IMR-90 (cell line): ENCODE measurements around the gene ASTL. TPM values are rescaled to one million over a fixed set of nuclear protein-coding genes. Genes with fewer than 3 reads are reported as not detected.

Source experiments
- POLR2A ChIP-seq: IDR thresholded peaks from 2 replicates; pipeline ENCODE4 v1.6.1; 2012; ENCODE audit warnings: mild to moderate bottlenecking, low read depth, low read length
- RAD21 ChIP-seq: IDR thresholded peaks from 2 replicates; pipeline ENCODE4 v1.6.1; 2012; ENCODE audit warnings: low read length, improper control_type of control experiment
- polyA plus RNA-seq, 3 experiments: library from polyadenylated mRNA; depleted of rRNA; stranded (reverse); fragments of >200 nt; gene quantifications; 2 replicates each; pipeline ENCODE4 v1.2.3, GENCODE V29; 2012; ENCODE audit warnings: low replicate concordance in 1 of 3
- total RNA-seq: library from RNA; depleted of rRNA; stranded (reverse); fragments of >200 nt; gene quantifications from 2 replicates; pipeline ENCODE4 v1.2.3, GENCODE V29; 2012
- TF ChIP-seq, protein P1 (sequence below): conservative IDR thresholded peaks from 2 replicates; pipeline ENCODE4 v1.5.1; 2012; ENCODE audit warnings: mild to moderate bottlenecking, low read depth, low read length, improper control_type of control experiment

The ASTL gene
- total and polyA plus RNA-seq, 2 of the 4 experiments (the other 2 are of a cell fraction), result not detected

DNA sequence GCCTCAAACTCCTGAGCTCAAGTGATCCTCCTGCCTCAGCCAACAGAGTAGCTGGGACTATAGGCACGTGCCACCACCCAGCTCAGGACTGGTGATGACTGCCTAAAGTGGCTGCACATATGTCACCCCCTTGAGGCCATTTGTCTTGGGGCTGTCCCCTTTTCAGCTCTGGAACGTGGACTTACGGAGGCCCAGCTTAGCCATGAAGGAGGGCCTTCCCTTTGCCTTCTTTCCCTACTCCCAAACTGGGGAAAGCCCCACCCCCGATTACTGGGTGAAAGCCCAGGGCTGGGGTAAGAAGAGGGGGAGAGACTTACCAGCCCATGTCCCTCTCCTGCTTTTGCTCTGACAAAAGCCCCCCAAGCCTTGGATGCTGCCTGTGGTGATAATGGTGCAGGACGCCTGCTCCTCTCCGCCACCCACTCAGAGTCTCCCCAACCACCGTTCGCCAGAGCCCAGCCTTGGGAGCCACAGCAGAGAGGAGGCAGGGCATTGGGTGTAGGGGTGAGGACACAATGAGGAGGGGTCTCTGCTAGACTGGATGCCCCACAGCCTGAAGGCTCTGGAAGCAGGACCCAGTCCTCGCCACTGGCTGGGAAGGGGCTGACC is 9.4 kb upstream of the ASTL start (continued):
- TF ChIP-seq, protein P1, sequence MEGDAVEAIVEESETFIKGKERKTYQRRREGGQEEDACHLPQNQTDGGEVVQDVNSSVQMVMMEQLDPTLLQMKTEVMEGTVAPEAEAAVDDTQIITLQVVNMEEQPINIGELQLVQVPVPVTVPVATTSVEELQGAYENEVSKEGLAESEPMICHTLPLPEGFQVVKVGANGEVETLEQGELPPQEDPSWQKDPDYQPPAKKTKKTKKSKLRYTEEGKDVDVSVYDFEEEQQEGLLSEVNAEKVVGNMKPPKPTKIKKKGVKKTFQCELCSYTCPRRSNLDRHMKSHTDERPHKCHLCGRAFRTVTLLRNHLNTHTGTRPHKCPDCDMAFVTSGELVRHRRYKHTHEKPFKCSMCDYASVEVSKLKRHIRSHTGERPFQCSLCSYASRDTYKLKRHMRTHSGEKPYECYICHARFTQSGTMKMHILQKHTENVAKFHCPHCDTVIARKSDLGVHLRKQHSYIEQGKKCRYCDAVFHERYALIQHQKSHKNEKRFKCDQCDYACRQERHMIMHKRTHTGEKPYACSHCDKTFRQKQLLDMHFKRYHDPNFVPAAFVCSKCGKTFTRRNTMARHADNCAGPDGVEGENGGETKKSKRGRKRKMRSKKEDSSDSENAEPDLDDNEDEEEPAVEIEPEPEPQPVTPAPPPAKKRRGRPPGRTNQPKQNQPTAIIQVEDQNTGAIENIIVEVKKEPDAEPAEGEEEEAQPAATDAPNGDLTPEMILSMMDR, result no peak
- TF ChIP-seq RAD21 (no peak), POLR2A (no peak)
